NB4 (cell line): ENCODE measurements around the gene DMWD.

ENCODE experiments used
- MAX ChIP-seq: IDR thresholded peaks from 2 replicates; pipeline ENCODE4 v1.6.1; 2011; ENCODE audit warnings: low read depth, low read length
- MYC ChIP-seq: IDR thresholded peaks from 2 replicates; pipeline ENCODE4 v1.6.1; 2011; ENCODE audit warnings: low read depth, low read length
- POLR2A ChIP-seq: IDR thresholded peaks from 2 replicates; pipeline ENCODE4 v1.6.1; 2011; ENCODE audit warnings: mild to moderate bottlenecking; ENCODE audit not compliant: insufficient read length; ENCODE audit errors: extremely low read depth
- TF ChIP-seq, protein P1 (sequence below): IDR thresholded peaks from one replicate; pipeline ENCODE4 v1.5.1; 2012; ENCODE audit warnings: low read depth, low read length

- TF ChIP-seq POLR2A = no peak
- TF ChIP-seq, protein P1, sequence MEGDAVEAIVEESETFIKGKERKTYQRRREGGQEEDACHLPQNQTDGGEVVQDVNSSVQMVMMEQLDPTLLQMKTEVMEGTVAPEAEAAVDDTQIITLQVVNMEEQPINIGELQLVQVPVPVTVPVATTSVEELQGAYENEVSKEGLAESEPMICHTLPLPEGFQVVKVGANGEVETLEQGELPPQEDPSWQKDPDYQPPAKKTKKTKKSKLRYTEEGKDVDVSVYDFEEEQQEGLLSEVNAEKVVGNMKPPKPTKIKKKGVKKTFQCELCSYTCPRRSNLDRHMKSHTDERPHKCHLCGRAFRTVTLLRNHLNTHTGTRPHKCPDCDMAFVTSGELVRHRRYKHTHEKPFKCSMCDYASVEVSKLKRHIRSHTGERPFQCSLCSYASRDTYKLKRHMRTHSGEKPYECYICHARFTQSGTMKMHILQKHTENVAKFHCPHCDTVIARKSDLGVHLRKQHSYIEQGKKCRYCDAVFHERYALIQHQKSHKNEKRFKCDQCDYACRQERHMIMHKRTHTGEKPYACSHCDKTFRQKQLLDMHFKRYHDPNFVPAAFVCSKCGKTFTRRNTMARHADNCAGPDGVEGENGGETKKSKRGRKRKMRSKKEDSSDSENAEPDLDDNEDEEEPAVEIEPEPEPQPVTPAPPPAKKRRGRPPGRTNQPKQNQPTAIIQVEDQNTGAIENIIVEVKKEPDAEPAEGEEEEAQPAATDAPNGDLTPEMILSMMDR = no peak
- no peak for TF ChIP-seq MYC
- TF ChIP-seq MAX = no peak
Measured at GRCh38 chr19:45774765-45775164, 17.9 kb downstream of the DMWD start.
